NCI-H748 (cell line): ENCODE results near the gene GPRASP2.

Source experiments
- DNase-seq: peaks from one replicate; lab custom pipeline; 2025; ENCODE audit not compliant: unreplicated experiment; lab: John Stamatoyannopoulos, UW

The GPRASP2 gene

GRCh38 chrX:102744307-102744706, 32.1 kb downstream of the GPRASP2 start:
- DNase-seq, result no peak

- DNase-seq, result no peak
Observed at GRCh38 chrX:102745513-102745856, 33.2 kb downstream of the GPRASP2 start.

DNA sequence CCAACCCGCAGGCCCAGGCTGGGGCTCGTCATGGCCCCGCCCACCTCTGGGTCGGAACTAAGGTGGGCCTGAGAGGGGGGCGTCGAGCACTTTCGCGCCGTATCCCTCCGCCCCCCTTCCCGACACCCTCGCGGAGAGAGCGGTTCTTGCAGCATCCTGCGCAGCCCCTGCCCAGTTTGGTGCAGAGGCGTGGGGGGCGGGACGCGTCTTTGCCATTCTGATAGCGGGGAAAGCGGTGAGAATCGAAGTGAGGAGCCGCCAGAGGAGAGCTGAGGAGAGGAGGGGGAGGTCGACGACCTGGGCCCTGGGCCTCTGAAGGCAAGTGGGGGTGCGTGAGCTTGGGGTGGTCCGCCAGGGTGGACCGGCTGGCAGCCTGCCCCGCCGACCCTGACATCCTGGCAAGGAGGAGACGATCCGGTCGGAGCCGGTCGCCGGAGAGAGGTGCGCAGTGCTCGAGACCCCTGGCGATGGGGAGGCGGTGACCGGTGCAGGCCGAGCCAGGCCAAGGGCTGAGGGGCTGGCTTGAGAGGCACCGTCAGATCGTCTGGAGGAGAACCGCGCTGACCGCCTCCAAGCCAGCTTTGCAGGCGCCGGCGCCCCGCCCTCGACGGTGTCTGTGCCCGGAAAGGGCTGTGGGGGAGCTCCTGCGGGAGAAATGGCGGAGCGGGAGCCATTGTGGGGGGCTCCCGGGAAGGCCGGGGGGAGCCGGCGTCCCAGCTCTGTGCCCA, 33.8 kb downstream of the GPRASP2 start:
- DNase-seq, result peak; percentile 46

- no peak for DNase-seq
Observed at GRCh38 chrX:102765217-102765616, 53.0 kb downstream of the GPRASP2 start.

DNA sequence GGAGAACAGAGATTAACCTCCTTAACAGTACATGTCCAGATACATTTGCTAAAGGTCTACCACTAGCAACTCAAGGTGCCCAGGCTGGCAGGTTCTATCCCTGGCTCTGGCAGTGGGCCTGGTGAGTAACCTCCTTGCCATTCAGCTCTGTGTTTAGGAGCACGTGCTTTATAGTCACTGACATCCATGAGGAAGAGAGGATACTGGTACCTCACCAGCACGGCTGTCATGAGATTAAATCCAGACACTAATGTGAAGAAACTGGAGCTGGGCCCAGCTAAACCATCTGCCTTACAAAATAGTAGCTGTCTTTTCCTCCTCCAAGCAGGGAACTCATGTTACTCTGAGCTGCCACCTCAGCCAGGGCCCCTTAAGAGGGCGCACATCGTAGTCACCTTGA, 53.6 kb downstream of the GPRASP2 start:
- DNase-seq, result no peak

GRCh38 chrX:102767287-102767686, 55.0 kb downstream of the GPRASP2 start:
- DNase-seq, result no peak
